Liver (tissue), 3 donors: ENCODE data around the gene ZNRF4.

Experiments
- CTCF ChIP-seq: fragments of 150-350 bp; IDR thresholded peaks from 2 replicates; pipeline ENCODE4 v1.5.1; 2017; ENCODE audit warnings: improper control_type of control experiment, low read depth, low read length; ENCODE audit not compliant: missing input control
- RXRA ChIP-seq, 2 donors: IDR thresholded peaks; 2 replicates each; pipeline ENCODE4 v1.6.1; 2017 to 2018; ENCODE audit warnings: antibody characterized with exemption in 2 of 2, mild to moderate bottlenecking in 1 of 2
- TAF1 ChIP-seq: conservative IDR thresholded peaks from 2 replicates; pipeline ENCODE4 v1.6.1; 2016; ENCODE audit warnings: antibody characterized with exemption, mild to moderate bottlenecking
- ZBTB33 ChIP-seq: IDR thresholded peaks from 2 replicates; pipeline ENCODE4 v1.6.1; 2016; ENCODE audit warnings: antibody characterized with exemption
- donor health status: healthy.
- donor health status: healthy.

- TF ChIP-seq CTCF (no peak), RXRA (IDR thresholded peaks at IDR 0.05) (no peak), TAF1 (no peak), ZBTB33 (no peak)
Observed at GRCh38 chr19:5479958-5480357, 24.7 kb downstream of the ZNRF4 start.
